K562 (cell line): Measurements from ENCODE around the gene MACROD2. TPM values are rescaled to one million over a fixed set of nuclear protein-coding genes. Genes with fewer than 3 reads are reported as not detected.

Experiments
- ATAC-seq: fragments of 200-7000 bp; cut with Tn5 transposase; 3 replicates; pipeline ENCODE4 v1.9.1; 2020; ENCODE audit warnings: moderate library complexity
- BruUV-seq: library from RNA; stranded (reverse); fragments of 400-500 nt; replicated peaks from 2 replicates; lab custom pipeline; 2021; lab: Mats Ljungman, UMichigan
- CTCF ChIA-PET: fragments of 300-600 bp; formaldehyde crosslinking; extraction: SDS; loops from one replicate; lab custom pipeline; 2021; ENCODE audit warnings: low intra/inter-chr PET ratio; lab: Yijun Ruan, JAX
- POLR2A ChIA-PET: fragments of 300-600, 350-650 bp; sonication (Branson Sonifier 250); formaldehyde crosslinking; extraction: SDS; loops from one replicate; lab custom pipeline; 2021; ENCODE audit warnings: antibody characterized with exemption, inconsistent platforms; lab: Yijun Ruan, JAX
- DNase-seq, 4 experiments: peaks; one replicate each; pipeline versions ENCODE4 v3.0.0 to v3.0.0-alpha.2; 2011 to 2018; ENCODE audit warnings: low spot score in 3 of 4, mixed read lengths in 3 of 4; ENCODE audit errors: extremely low read depth in 1 of 4
- FAIRE-seq: peaks from 2 replicates; lab custom pipeline; 2011; peaks lifted over from hg19 to GRCh38; lab: Jason Lieb, UNC
- H2AFZ ChIP-seq: 2 replicates; pipeline ENCODE4 v1.6.0; 2011; ENCODE audit warnings: low read depth, low read length, control low read depth, inconsistent platforms
- H3K27ac ChIP-seq: fragments of 200-600 bp; 3 replicates; pipeline ENCODE4 v1.8.0; 2011; ENCODE audit warnings: low read depth, mild to moderate bottlenecking, control low read depth, inconsistent platforms, low read length, moderate library complexity, mixed read lengths; ENCODE audit errors: extremely low read depth
- H3K27me3 ChIP-seq, 2 experiments: fragments of 300-600 bp in 1 of 2; 2 replicates in 1 of 2; 3 replicates in 1 of 2; pipeline versions ENCODE4 v1.6.0 to v1.8.0; 2011; ENCODE audit warnings: inconsistent platforms in 2 of 2, low read length in 2 of 2, mild to moderate bottlenecking in 1 of 2, mixed read lengths in 1 of 2, moderate library complexity in 1 of 2; ENCODE audit not compliant: control insufficient read depth in 2 of 2, insufficient read depth in 2 of 2
- H3K36me3 ChIP-seq: fragments of 300-600 bp; 3 replicates; pipeline ENCODE4 v1.8.0; 2011; ENCODE audit warnings: mild to moderate bottlenecking, low read length, inconsistent platforms; ENCODE audit not compliant: control insufficient read depth, insufficient read depth
- H3K4me1 ChIP-seq, 2 experiments: fragments of 200-600 bp in 1 of 2; replicated peaks in 1 of 2; 2 replicates in 1 of 2; 3 replicates in 1 of 2; pipeline versions ENCODE4 v1.5.1 to v1.8.0; 2011; ENCODE audit warnings: inconsistent platforms in 2 of 2, low read length in 2 of 2, mild to moderate bottlenecking in 1 of 2, mixed read lengths in 1 of 2, moderate library complexity in 1 of 2; ENCODE audit not compliant: control insufficient read depth in 2 of 2, insufficient read depth in 2 of 2
- H3K4me2 ChIP-seq: 2 replicates; pipeline ENCODE4 v1.6.1; 2011; ENCODE audit warnings: low read length, control low read depth, inconsistent platforms, mixed read lengths; ENCODE audit not compliant: insufficient read depth
- H3K4me3 ChIP-seq: fragments of 200-600 bp; sonication (generic), shearing (Covaris generic); 2 replicates; pipeline ENCODE4 v1.5.1; 2016; ENCODE audit warnings: control low read depth, inconsistent platforms
- H3K79me2 ChIP-seq: fragments of 200-600 bp; 3 replicates; pipeline ENCODE4 v1.8.0; 2011; ENCODE audit warnings: low read length, inconsistent platforms; ENCODE audit not compliant: control insufficient read depth, insufficient read depth
- H3K9ac ChIP-seq, 2 experiments: 2 replicates each; pipeline versions ENCODE4 v1.6.0 to v1.6.1; 2011; ENCODE audit warnings: low read depth in 2 of 2, low read length in 2 of 2, control low read depth in 1 of 2, inconsistent platforms in 1 of 2, mild to moderate bottlenecking in 1 of 2, mixed read lengths in 1 of 2; ENCODE audit not compliant: insufficient read depth in 1 of 2
- H3K9me1 ChIP-seq: one replicate; pipeline ENCODE4 v1.6.0; 2011; ENCODE audit warnings: inconsistent platforms, mild to moderate bottlenecking, low read length, moderate library complexity; ENCODE audit not compliant: control insufficient read depth, insufficient read depth
- H3K9me3 ChIP-seq: replicated peaks from 2 replicates; pipeline ENCODE4 v1.5.1; 2011; ENCODE audit warnings: low read depth, low read length, inconsistent platforms; ENCODE audit not compliant: control insufficient read depth, insufficient read depth
- H4K20me1 ChIP-seq: replicated peaks from 2 replicates; pipeline ENCODE4 v1.6.1; 2011; ENCODE audit warnings: low read length, inconsistent platforms, mixed read lengths; ENCODE audit not compliant: control insufficient read depth, insufficient read depth
- BCL6 ChIP-seq: fragments of 250-450 bp; sonication (Bioruptor Pico); IDR thresholded peaks from 2 replicates; pipeline ENCODE4 v1.4.0; 2020
- CEBPG ChIP-seq, 3 experiments: fragments of 200-800 bp in 1 of 3; sonication (Bioruptor generic) in 1 of 3; sonication (generic) in 1 of 3; formaldehyde crosslinking in 1 of 3; IDR thresholded peaks in 2 of 3; conservative IDR thresholded peaks in 1 of 3; 2 replicates each; pipeline versions ENCODE4 v1.6.1 to v1.8.0; 2016 to 2022; ENCODE audit warnings: missing compliant biosample characterization in 2 of 3, missing genetic modification characterization in 2 of 3, mild to moderate bottlenecking in 1 of 3, missing genetic modification reagents in 1 of 3
- CHCHD3 ChIP-seq: fragments of 250-450 bp; sonication (Bioruptor Pico); IDR thresholded peaks from 2 replicates; pipeline ENCODE4 v2.1.2; 2022; ENCODE audit warnings: mild to moderate bottlenecking
- CHD4 ChIP-seq: fragments of 200-600 bp; sonication (generic); IDR thresholded peaks from 3 replicates; pipeline ENCODE4 v1.6.1; 2012; ENCODE audit warnings: low read depth, mild to moderate bottlenecking, mixed read lengths, low read length, inconsistent platforms; ENCODE audit not compliant: insufficient read depth, insufficient replicate concordance, poor library complexity, severe bottlenecking
- E2F5 ChIP-seq: sonication (generic); formaldehyde crosslinking; IDR thresholded peaks from 2 replicates; pipeline ENCODE4 v1.8.0; 2022; ENCODE audit warnings: mild to moderate bottlenecking, missing genetic modification reagents
- ETV5 ChIP-seq: sonication (generic); formaldehyde crosslinking; IDR thresholded peaks from 2 replicates; pipeline ENCODE4 v1.4.0; 2020; ENCODE audit warnings: low read depth, mild to moderate bottlenecking, missing genetic modification reagents
- ILF3 ChIP-seq: fragments of 450-650 bp; IDR thresholded peaks from 2 replicates; pipeline ENCODE4 v1.6.1; 2018; ENCODE audit warnings: antibody characterized with exemption, mild to moderate bottlenecking, moderate library complexity, borderline replicate concordance
- NFRKB ChIP-seq: fragments of 450-650 bp; IDR thresholded peaks from 2 replicates; pipeline ENCODE4 v1.6.1; 2016; ENCODE audit warnings: low read depth
- RFX7 ChIP-seq: fragments of 250-450 bp; sonication (Bioruptor Pico); IDR thresholded peaks from 2 replicates; pipeline ENCODE4 v1.5.1; 2021; ENCODE audit warnings: mild to moderate bottlenecking
- TEAD2 ChIP-seq: fragments of 450-650 bp; IDR thresholded peaks from 2 replicates; pipeline ENCODE4 v1.6.1; 2016; ENCODE audit warnings: missing genetic modification characterization, control low read depth, missing compliant biosample characterization
- TFAM ChIP-seq: fragments of 250-450 bp; sonication (Bioruptor Pico); conservative IDR thresholded peaks from 2 replicates; pipeline ENCODE4 v1.5.0; 2021; ENCODE audit warnings: mild to moderate bottlenecking, moderate library complexity
- WGBS: fragments of 100-300 bp; shearing (Covaris generic); methylation state at CpG from one replicate; pipeline ENCODE4 v1.1.6; 2016; ENCODE audit warnings: low coverage, mixed read lengths; ENCODE audit not compliant: insufficient coverage; ENCODE audit errors: missing lambda C conversion rate; 5-methylcytosine and 5-hydroxymethylcytosine counted together
- in situ Hi-C: fragments of 300-500 bp; cut with MboI; formaldehyde crosslinking; loops from 4 replicates; pipeline ENCODE4 v1.15.0; 2018; ENCODE audit warnings: inconsistent platforms, mixed read lengths
- intact Hi-C: fragments of 100-400 bp; cut with micrococcal nuclease; formaldehyde crosslinking; loops from 2 replicates; pipeline ENCODE4 v1.14.2; 2022
- polyA plus RNA-seq, 8 experiments: library from polyadenylated mRNA; depleted of rRNA in 4 of 8; stranded (reverse) in 5 of 8; unstranded in 3 of 8; fragments of >200 nt; fragmentation: Nextera tagmentation in 2 of 8; fragmentation: Illumina TruSeq in 1 of 8; extraction: Ambion mirVana in 2 of 8; extraction: Trizol in 1 of 8; gene quantifications; 2 replicates each; pipeline versions ENCODE4 v1.2.1 to v1.2.3, GENCODE V29; 2011 to 2014; ENCODE audit warnings: inconsistent platforms in 1 of 8, missing spikeins in 1 of 8
- total RNA-seq, 7 experiments: library from RNA; depleted of rRNA in 6 of 7; stranded (reverse); fragments of >200 nt in 6 of 7; fragmentation: Illumina TruSeq in 2 of 7; extraction: Trizol in 2 of 7; gene quantifications; 2 replicates each; pipeline versions ENCODE4 v1.2.1 to v1.2.3, GENCODE V29; 2011 to 2021; ENCODE audit warnings: low replicate concordance in 1 of 7
- TF ChIP-seq, protein P1 (sequence below), 3 experiments: fragments of 200-800 bp in 1 of 3; fragments of 250-450 bp in 1 of 3; fragments of 450-650 bp in 1 of 3; sonication (Bioruptor Pico) in 1 of 3; sonication (Bioruptor generic) in 1 of 3; formaldehyde crosslinking in 1 of 3; IDR thresholded peaks; 2 replicates each; pipeline versions ENCODE4 v1.6.1 to v1.8.0; 2016 to 2022; ENCODE audit warnings: mild to moderate bottlenecking in 2 of 3, missing genetic modification characterization in 2 of 3, missing compliant biosample characterization in 1 of 3, moderate library complexity in 1 of 3

Gene MACROD2
- total and polyA plus RNA-seq, 9 of the 15 experiments (the other 6 are each of a cell fraction or from before 2014, with no cell fraction given) = not detected

DNA sequence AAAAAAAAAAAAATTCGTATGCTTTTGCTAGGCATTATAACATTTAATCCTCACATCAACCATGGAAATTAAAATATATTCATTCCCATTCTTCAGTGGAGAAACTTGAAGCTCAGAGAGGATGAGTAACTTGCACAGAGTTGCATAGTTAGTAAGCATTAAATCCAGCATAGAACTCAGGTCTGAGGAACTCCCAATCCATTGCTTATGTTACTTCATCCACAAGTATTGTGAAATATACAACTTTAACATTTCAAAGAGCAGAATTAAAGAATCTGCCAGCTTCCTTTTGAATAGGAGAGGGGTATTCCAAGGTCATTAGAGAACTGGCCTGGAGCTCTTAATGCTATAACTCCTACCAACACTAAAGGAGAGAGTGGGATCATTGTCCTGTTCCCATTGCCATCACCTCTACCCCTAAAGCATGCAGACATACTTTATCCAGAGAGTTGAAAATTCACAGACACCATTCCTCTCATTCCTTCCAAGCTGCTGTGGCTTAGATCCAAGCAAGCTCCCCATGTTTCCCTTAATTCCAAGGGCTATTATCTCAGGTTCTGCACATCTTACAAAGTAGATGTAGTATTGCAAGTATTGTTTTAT is 250.2 kb downstream of the MACROD2 start:
- in situ Hi-C loops = no loop called here
- Histone ChIP-seq H3K4me3 (no peak overlapping the region), H3K4me1 (no peaks in the 10 kb centered on the region), H4K20me1 (no peaks in the 10 kb centered on the region), H3K9me1 (no peaks in the 10 kb centered on the region), H3K27ac (no peak overlapping the region), H3K36me3 (no peaks in the 10 kb centered on the region), H3K79me2 (no peaks in the 10 kb centered on the region), H3K4me2 (no peak overlapping the region), H3K9me3 (no peaks in the 10 kb centered on the region), H3K27me3 (no peaks in the 10 kb centered on the region), H2AFZ (no peak overlapping the region), H3K9ac (no peak overlapping the region)
- no peak for DNase-seq
- TF ChIP-seq CHCHD3 (CRISPR knock-in tag) (no peak), TEAD2 (no peak), CEBPG (CRISPR knock-in tag; IDR thresholded peaks at IDR 0.05) (no peak), CEBPG (tag; conservative IDR thresholded peaks at IDR 0.05 in 1 of 2, IDR thresholded peaks at IDR 0.05 in 1 of 2) (no peak), ILF3 (no peak), E2F5 (CRISPR knock-in tag) (no peak), CHD4 (no peak), RFX7 (CRISPR knock-in tag) (no peak), BCL6 (CRISPR knock-in tag) (no peak), ETV5 (CRISPR knock-in tag) (no peak), TFAM (CRISPR knock-in tag) (no peak), NFRKB (no peak)
- TF ChIP-seq, protein P1, sequence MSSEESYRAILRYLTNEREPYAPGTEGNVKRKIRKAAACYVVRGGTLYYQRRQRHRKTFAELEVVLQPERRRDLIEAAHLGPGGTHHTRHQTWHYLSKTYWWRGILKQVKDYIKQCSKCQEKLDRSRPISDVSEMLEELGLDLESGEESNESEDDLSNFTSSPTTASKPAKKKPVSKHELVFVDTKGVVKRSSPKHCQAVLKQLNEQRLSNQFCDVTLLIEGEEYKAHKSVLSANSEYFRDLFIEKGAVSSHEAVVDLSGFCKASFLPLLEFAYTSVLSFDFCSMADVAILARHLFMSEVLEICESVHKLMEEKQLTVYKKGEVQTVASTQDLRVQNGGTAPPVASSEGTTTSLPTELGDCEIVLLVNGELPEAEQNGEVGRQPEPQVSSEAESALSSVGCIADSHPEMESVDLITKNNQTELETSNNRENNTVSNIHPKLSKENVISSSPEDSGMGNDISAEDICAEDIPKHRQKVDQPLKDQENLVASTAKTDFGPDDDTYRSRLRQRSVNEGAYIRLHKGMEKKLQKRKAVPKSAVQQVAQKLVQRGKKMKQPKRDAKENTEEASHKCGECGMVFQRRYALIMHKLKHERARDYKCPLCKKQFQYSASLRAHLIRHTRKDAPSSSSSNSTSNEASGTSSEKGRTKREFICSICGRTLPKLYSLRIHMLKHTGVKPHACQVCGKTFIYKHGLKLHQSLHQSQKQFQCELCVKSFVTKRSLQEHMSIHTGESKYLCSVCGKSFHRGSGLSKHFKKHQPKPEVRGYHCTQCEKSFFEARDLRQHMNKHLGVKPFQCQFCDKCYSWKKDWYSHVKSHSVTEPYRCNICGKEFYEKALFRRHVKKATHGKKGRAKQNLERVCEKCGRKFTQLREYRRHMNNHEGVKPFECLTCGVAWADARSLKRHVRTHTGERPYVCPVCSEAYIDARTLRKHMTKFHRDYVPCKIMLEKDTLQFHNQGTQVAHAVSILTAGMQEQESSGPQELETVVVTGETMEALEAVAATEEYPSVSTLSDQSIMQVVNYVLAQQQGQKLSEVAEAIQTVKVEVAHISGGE (CRISPR knock-in tag; IDR thresholded peaks at IDR 0.05) = no peak
- ChIA-PET CTCF (no interaction called here), POLR2A (no interaction called here)
- no peak for FAIRE-seq
- no peak for ATAC-seq
- BruUV-seq = no TSS peak
- WGBS = 0% methylated on average over 1 of the region's 1 CpG
- intact Hi-C loops = no loop called here
